Raji (cell line): ENCODE results near the gene IL17RB.

Experiments used
- POLR2A ChIP-seq: IDR thresholded peaks from 2 replicates; pipeline ENCODE4 v1.6.1; 2011; ENCODE audit warnings: low read depth, low read length, control low read depth; ENCODE audit not compliant: insufficient read depth

Gene IL17RB

DNA sequence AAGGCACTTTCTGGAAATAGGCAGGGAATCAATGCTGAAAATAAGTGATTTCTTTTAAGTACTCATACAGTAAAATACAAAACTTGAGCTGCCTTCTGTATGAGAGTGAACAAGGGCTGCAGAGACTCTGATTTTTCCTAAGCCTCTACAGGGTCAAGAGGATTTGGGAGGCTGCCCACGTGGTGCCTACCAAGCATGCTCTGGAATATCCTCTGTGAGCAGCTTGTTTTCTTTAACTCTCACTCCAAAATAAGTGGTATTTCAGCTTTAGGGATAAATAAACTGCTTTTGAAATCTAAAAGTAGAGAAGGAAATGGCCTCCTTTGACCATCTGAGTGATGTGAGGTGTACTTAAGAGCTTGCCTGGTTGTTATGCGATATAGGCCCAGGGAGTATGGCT, 53.4 kb downstream of the IL17RB start:
- no peak for TF ChIP-seq POLR2A

DNA sequence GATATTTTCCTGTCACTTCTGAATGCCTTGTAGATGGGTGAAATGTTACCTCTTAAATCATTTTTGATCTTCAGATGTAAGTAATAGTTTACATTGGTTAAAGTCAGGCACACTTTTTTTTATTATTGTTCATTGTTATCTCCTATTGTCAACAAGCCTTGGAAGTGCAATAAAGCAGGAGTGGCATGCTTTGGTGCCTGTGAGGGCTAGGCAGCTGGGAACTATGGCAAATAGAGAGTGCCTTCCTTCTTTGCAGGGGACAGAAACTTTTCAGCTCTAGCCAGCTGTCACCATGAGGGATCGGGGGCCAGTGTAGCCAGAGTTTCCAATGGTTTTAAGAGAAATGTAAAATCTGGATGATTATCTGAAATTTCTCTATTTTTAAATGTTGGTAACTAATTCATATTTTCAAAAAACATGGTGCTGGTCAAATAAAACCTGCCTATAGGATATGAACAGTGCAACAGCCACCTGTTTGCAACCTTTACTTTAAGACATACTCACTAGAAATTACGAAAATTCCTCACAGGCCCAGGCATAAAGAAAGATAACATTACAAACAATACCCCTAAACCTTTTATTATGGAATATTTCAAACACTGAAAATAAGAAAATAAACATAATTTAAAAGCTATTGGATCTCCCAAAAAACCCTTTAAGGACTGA, 54.4 kb downstream of the IL17RB start:
- TF ChIP-seq POLR2A, result no peak

DNA sequence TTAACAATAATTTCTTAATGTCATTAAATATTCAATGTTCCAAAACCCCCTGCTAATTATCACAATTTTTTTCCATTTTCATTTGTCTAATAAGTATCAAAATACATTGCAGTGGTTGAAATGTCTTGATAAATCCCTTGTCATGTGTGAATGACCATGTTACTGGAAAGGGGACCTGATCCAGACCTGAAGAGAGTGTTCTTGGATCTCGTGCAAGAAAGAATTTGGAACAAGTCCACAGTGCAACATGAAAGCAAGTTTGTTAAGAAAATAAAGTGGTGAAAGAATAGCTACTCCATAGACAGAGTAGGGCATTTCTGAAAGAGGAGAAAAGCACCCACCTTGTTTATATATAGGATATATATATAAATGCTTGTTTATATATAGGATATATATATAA, 55.7 kb downstream of the IL17RB start:
- TF ChIP-seq POLR2A, result no peak

DNA sequence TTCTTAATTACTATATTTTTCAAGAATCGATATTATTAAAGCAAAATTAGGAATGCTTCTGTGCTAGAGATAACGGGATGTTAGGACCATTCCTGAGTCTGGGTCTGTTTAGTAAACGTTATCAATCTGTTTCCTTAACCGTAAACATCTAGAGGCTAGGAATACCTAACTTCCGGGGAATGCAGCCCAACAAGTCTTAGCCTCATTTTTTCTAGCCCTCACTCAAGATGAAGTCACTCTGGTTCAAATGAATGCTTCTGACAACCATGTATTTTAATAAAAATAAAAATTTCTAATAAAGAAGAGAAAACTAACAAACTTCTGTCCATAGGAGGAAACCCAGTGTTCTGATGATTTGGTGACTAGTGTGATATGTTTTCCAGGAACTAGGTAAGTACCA, 56.3 kb downstream of the IL17RB start:
- no peak for TF ChIP-seq POLR2A

DNA sequence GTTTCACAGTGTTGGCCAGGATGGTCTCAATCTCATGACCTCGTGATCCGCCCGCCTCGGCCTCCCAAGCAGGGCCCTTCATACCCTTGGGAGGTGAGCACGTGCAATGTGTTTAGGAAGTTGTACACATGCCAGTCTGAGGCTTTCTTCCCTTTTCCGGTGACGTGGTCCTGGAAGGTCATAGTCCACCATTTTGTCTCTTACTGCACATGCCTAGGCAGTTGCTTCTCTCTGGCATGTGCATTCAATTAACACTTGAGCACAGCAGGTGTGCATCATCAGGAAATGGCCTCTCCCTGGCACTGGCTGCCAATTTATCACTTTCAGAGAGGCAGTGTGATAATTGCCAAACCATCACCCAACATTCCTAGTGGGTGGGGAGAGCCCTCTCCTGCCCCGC, 67.0 kb downstream of the IL17RB start:
- TF ChIP-seq POLR2A, result no peak
